HepG2 (cell line): ENCODE measurements around the gene C2orf74. TPM values are rescaled to one million over a fixed set of nuclear protein-coding genes. Genes with fewer than 3 reads are reported as not detected.

Experiments used
- MEIS2 ChIP-seq: sonication (generic); formaldehyde crosslinking; IDR thresholded peaks from 2 replicates; pipeline ENCODE4 v1.9.0; 2021; ENCODE audit warnings: mild to moderate bottlenecking, missing genetic modification reagents
- NKX3-1 ChIP-seq: sonication (generic); formaldehyde crosslinking; IDR thresholded peaks from 2 replicates; pipeline ENCODE4 v1.5.0; 2020; ENCODE audit warnings: missing genetic modification reagents
- SNAPC2 ChIP-seq: sonication (generic); formaldehyde crosslinking; IDR thresholded peaks from 2 replicates; pipeline ENCODE4 v1.8.1; 2022; ENCODE audit warnings: mild to moderate bottlenecking, missing genetic modification reagents
- SP1 ChIP-seq, 2 experiments: fragments of 450-650 bp in 1 of 2; sonication (generic) in 1 of 2; formaldehyde crosslinking in 1 of 2; IDR thresholded peaks; 2 replicates each; pipeline versions ENCODE4 v1.4.0 to v1.6.1; 2016 to 2020; ENCODE audit warnings: missing genetic modification reagents in 1 of 2
- SRY ChIP-seq: sonication (generic); formaldehyde crosslinking; IDR thresholded peaks from 2 replicates; pipeline ENCODE4 v1.8.0; 2022; ENCODE audit warnings: mild to moderate bottlenecking, missing genetic modification reagents
- THAP11 ChIP-seq: IDR thresholded peaks from 2 replicates; pipeline ENCODE4 v1.6.1; 2016; ENCODE audit warnings: missing biosample characterization, missing genetic modification reagents
- TOPORS ChIP-seq: sonication (generic); formaldehyde crosslinking; IDR thresholded peaks from 2 replicates; pipeline ENCODE4 v1.8.0; 2023; ENCODE audit warnings: mild to moderate bottlenecking, missing genetic modification reagents
- WIZ ChIP-seq: sonication (generic); formaldehyde crosslinking; IDR thresholded peaks from 2 replicates; pipeline ENCODE4 v1.5.1; 2020; ENCODE audit warnings: mild to moderate bottlenecking, missing genetic modification reagents
- ZBTB42 ChIP-seq: sonication (generic); formaldehyde crosslinking; IDR thresholded peaks from 2 replicates; pipeline ENCODE4 v1.5.0; 2020; ENCODE audit warnings: mild to moderate bottlenecking, missing genetic modification reagents
- ZNF350 ChIP-seq: sonication (generic); formaldehyde crosslinking; IDR thresholded peaks from 2 replicates; pipeline ENCODE4 v1.4.0; 2020; ENCODE audit warnings: mild to moderate bottlenecking, low read depth, missing genetic modification reagents, borderline replicate concordance
- polyA plus RNA-seq, 8 experiments: library from polyadenylated mRNA; depleted of rRNA in 3 of 8; stranded (reverse) in 7 of 8; unstranded in 1 of 8; fragments of >200 nt; fragmentation: Illumina TruSeq in 4 of 8; extraction: Trizol in 4 of 8; gene quantifications; 2 replicates each; pipeline versions ENCODE4 v1.2.1 to v1.2.3, GENCODE V29; 2011 to 2016; ENCODE audit warnings: low read depth in 4 of 8, missing spikeins in 1 of 8, mixed read lengths in 1 of 8; ENCODE audit not compliant: insufficient read depth in 1 of 8
- total RNA-seq, 5 experiments: library from RNA; depleted of rRNA; stranded (reverse); fragments of >200 nt; fragmentation: Illumina TruSeq; extraction: Trizol; gene quantifications; 2 replicates each; pipeline ENCODE4 v1.2.3, GENCODE V29; 2016; ENCODE audit warnings: low read depth in 1 of 5
- TF ChIP-seq, protein P1 (sequence below): sonication (generic); formaldehyde crosslinking; IDR thresholded peaks from 2 replicates; pipeline ENCODE4 v1.8.1; 2023; ENCODE audit warnings: missing genetic modification reagents, inconsistent platforms, borderline replicate concordance
- TF ChIP-seq, protein P2 (sequence below): sonication (generic); formaldehyde crosslinking; IDR thresholded peaks from 2 replicates; pipeline ENCODE4 v1.8.0; 2022; ENCODE audit warnings: missing genetic modification reagents, low read depth, mild to moderate bottlenecking, borderline replicate concordance
- TF ChIP-seq, protein P3 (sequence below): sonication (generic); formaldehyde crosslinking; IDR thresholded peaks from 2 replicates; pipeline ENCODE4 v1.8.1; 2023; ENCODE audit warnings: mild to moderate bottlenecking, missing genetic modification reagents
- TF ChIP-seq, protein P4 (sequence below): IDR thresholded peaks from 2 replicates; pipeline ENCODE4 v1.6.1; 2016; ENCODE audit warnings: low read depth, borderline replicate concordance
- TF ChIP-seq, protein P5 (sequence below): sonication (generic); formaldehyde crosslinking; IDR thresholded peaks from 2 replicates; pipeline ENCODE4 v1.8.0; 2022; ENCODE audit warnings: low read depth, missing genetic modification reagents
- TF ChIP-seq, protein P6 (sequence below), 2 experiments: sonication (generic) in 1 of 2; formaldehyde crosslinking in 1 of 2; IDR thresholded peaks; 2 replicates each; pipeline versions ENCODE4 v1.5.1 to v1.6.1; 2011 to 2020; ENCODE audit warnings: borderline replicate concordance in 1 of 2, low read depth in 1 of 2, low read length in 1 of 2, mild to moderate bottlenecking in 1 of 2, missing genetic modification reagents in 1 of 2, moderate library complexity in 1 of 2
- TF ChIP-seq, protein P7 (sequence below): sonication (generic); formaldehyde crosslinking; IDR thresholded peaks from 2 replicates; pipeline ENCODE4 v1.5.1; 2020; ENCODE audit warnings: mild to moderate bottlenecking, missing genetic modification reagents, borderline replicate concordance

The C2orf74 gene
- total and polyA plus RNA-seq, 2 of the 13 experiments (the other 11 are each of a cell fraction or from before 2014, with no cell fraction given): 10.6 to 13.8 TPM

DNA sequence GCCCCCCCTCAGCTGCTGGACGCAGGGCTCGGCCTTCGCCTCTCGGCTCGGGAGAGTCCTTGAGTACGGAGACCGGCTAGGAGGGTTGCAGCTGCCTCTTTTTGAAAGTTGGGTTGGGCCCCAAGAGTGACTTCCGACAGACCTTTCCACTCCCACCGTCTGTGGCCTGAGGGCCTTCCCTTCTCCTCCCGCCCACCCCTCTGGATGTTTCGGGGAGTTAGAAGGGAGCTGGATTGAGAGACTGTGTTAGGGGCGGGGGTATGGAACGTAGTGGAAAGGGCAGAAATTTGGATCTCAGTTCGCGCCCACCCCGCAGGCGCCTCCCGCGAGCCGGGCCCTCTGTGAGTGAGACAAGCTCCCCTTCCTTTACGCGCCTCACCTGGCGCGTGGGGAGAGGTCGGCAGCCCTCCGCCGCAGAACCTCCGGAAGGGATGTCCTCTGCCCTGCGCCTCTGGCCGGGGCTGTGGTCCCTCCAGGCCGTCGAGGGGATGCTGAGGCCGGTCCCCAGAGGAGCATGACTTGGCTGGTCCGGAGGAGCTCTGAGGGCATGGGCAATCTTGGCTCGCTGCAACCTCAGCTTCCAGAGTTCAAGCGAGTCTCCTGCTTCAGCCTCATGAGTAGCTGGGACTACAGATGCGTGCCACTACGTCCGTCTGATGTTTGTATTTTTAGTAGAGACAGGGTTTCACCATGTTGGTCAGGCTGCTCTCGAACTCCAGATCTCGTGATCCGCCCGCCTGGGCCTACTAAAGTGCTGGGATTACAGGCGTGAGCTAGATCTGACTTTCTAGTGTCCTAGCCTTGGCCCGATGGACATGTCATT lies 15.9 kb downstream of the C2orf74 start (continued):
- TF ChIP-seq, protein P1, sequence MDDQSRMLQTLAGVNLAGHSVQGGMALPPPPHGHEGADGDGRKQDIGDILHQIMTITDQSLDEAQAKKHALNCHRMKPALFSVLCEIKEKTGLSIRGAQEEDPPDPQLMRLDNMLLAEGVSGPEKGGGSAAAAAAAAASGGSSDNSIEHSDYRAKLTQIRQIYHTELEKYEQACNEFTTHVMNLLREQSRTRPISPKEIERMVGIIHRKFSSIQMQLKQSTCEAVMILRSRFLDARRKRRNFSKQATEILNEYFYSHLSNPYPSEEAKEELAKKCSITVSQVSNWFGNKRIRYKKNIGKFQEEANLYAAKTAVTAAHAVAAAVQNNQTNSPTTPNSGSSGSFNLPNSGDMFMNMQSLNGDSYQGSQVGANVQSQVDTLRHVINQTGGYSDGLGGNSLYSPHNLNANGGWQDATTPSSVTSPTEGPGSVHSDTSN (CRISPR knock-in tag): no peak
- TF ChIP-seq NKX3-1 (CRISPR knock-in tag) (peak; percentile 81; the same call in 1 of the 2 replicates), SRY (CRISPR knock-in tag) (no peak), MEIS2 (CRISPR knock-in tag) (0 out of 2 replicates have a peak, but pooled peaks have one; percentile 32), ZNF350 (CRISPR knock-in tag) (peak; percentile 35; the same call in 1 of the 2 replicates), TOPORS (CRISPR knock-in tag) (peak; percentile 92; the same call in 1 of the 2 replicates), THAP11 (no peak; the same call in 1 of the 2 replicates), ZBTB42 (0 out of 2 replicates have a peak, but pooled peaks have one; percentile 44), WIZ (CRISPR knock-in tag) (no peak), SP1 (IDR thresholded peaks at IDR 0.05) (no peak), SP1 (CRISPR knock-in tag; IDR thresholded peaks at IDR 0.05) (no peak), SNAPC2 (CRISPR knock-in tag) (0 out of 2 replicates have a peak, but pooled peaks have one; percentile 79)
- TF ChIP-seq, protein P2, sequence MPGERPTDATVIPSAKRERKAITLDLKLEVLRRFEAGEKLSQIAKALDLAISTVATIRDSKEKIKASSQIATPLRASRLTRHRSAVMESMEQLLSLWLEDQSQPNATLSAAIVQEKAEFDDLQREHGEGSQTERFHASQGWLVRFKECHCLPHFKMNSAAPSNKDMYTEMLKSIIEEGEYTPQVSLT (CRISPR knock-in tag): no peak; the same call in 1 of the 2 replicates
- TF ChIP-seq, protein P3, sequence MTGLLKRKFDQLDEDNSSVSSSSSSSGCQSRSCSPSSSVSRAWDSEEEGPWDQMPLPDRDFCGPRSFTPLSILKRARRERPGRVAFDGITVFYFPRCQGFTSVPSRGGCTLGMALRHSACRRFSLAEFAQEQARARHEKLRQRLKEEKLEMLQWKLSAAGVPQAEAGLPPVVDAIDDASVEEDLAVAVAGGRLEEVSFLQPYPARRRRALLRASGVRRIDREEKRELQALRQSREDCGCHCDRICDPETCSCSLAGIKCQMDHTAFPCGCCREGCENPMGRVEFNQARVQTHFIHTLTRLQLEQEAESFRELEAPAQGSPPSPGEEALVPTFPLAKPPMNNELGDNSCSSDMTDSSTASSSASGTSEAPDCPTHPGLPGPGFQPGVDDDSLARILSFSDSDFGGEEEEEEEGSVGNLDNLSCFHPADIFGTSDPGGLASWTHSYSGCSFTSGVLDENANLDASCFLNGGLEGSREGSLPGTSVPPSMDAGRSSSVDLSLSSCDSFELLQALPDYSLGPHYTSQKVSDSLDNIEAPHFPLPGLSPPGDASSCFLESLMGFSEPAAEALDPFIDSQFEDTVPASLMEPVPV (CRISPR knock-in tag): peak; percentile 61; the same call in 1 of the 2 replicates
- TF ChIP-seq, protein P4, sequence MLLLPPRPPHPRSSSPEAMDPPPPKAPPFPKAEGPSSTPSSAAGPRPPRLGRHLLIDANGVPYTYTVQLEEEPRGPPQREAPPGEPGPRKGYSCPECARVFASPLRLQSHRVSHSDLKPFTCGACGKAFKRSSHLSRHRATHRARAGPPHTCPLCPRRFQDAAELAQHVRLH: peak; percentile 38; the same call in 1 of the 2 replicates
- TF ChIP-seq, protein P5, sequence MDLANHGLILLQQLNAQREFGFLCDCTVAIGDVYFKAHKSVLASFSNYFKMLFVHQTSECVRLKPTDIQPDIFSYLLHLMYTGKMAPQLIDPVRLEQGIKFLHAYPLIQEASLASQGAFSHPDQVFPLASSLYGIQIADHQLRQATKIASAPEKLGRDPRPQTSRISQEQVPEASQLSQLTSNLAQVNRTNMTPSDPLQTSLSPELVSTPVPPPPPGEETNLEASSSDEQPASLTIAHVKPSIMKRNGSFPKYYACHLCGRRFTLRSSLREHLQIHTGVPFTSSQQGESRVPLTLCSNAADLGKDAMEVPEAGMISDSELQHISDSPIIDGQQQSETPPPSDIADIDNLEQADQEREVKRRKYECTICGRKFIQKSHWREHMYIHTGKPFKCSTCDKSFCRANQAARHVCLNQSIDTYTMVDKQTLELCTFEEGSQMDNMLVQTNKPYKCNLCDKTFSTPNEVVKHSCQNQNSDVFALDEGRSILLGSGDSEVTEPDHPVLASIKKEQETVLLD (CRISPR knock-in tag): no peak
- TF ChIP-seq, protein P6, sequence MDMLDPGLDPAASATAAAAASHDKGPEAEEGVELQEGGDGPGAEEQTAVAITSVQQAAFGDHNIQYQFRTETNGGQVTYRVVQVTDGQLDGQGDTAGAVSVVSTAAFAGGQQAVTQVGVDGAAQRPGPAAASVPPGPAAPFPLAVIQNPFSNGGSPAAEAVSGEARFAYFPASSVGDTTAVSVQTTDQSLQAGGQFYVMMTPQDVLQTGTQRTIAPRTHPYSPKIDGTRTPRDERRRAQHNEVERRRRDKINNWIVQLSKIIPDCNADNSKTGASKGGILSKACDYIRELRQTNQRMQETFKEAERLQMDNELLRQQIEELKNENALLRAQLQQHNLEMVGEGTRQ (IDR thresholded peaks at IDR 0.05; ENCODE audit: low read depth, low read length): no peak
- TF ChIP-seq, protein P6 (CRISPR knock-in tag; IDR thresholded peaks at IDR 0.05; ENCODE audit: borderline replicate concordance): no peak
- TF ChIP-seq, protein P7, sequence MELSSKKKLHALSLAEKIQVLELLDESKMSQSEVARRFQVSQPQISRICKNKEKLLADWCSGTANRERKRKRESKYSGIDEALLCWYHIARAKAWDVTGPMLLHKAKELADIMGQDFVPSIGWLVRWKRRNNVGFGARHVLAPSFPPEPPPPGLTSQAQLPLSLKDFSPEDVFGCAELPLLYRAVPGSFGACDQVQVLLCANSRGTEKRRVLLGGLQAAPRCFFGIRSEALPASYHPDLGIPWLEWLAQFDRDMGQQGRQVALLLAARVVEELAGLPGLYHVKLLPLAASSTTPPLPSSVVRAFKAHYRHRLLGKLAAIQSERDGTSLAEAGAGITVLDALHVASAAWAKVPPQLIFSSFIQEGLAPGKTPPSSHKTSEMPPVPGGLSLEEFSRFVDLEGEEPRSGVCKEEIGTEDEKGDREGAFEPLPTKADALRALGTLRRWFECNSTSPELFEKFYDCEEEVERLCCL (CRISPR knock-in tag): no peak
